ENCODE measurements around the gene ANKRD36.
"Not testable (repeated sequence)": the region's sequence is repeated elsewhere in the genome, so short reads cannot be mapped to it uniquely, and the experiment has no call there.

GRCh38 chr2:97093983-97094771 lies 18.8 kb upstream of the ANKRD36 start:
- not testable (repeated sequence) for TF ChIP-seq EZH2 (IDR thresholded peaks at IDR 0.05; ENCODE audit: borderline replicate concordance, insufficient read depth, low read depth, low read length, poor library complexity, severe bottlenecking); CTCF (IDR thresholded peaks at IDR 0.05)
